Calu3 (cell line): Measurements from ENCODE around the gene ZNF844. TPM values are rescaled to one million over a fixed set of nuclear protein-coding genes. Genes with fewer than 3 reads are reported as not detected.

Source experiments
- BruUV-seq: library from RNA; stranded (reverse); fragments of 400-500 nt; replicated peaks from 2 replicates; lab custom pipeline; 2021; lab: Mats Ljungman, UMichigan
- CTCF ChIA-PET: fragments of 300-600 bp; sonication (Branson Sonifier 250); formaldehyde crosslinking; loops from one replicate; lab custom pipeline; 2022; ENCODE audit warnings: antibody characterized with exemption; lab: Charles Lee
- DNase-seq: peaks from one replicate; pipeline ENCODE4 v3.0.0; 2022
- H3K27ac Mint-ChIP-seq: one replicate; pipeline ENCODE4 v1.8.0; 2022; ENCODE audit warnings: mixed read lengths; ENCODE audit not compliant: unreplicated experiment
- H3K27me3 Mint-ChIP-seq: one replicate; pipeline ENCODE4 v1.8.0; 2022; ENCODE audit warnings: mixed read lengths; ENCODE audit not compliant: unreplicated experiment
- H3K36me3 Mint-ChIP-seq: one replicate; pipeline ENCODE4 v1.8.0; 2022; ENCODE audit warnings: mild to moderate bottlenecking, moderate library complexity, mixed read lengths; ENCODE audit not compliant: insufficient read depth, unreplicated experiment
- H3K4me1 Mint-ChIP-seq: one replicate; pipeline ENCODE4 v1.8.0; 2022; ENCODE audit warnings: mild to moderate bottlenecking, low read depth, mixed read lengths; ENCODE audit not compliant: unreplicated experiment
- H3K4me3 Mint-ChIP-seq: one replicate; pipeline ENCODE4 v1.8.0; 2022; ENCODE audit warnings: mild to moderate bottlenecking, low read depth, moderate library complexity, mixed read lengths; ENCODE audit not compliant: unreplicated experiment
- H3K9me3 Mint-ChIP-seq: one replicate; pipeline ENCODE4 v1.8.0; 2022; ENCODE audit warnings: low read depth, mixed read lengths; ENCODE audit not compliant: unreplicated experiment
- intact Hi-C: fragments of 100-400 bp; cut with micrococcal nuclease; formaldehyde crosslinking; loops from one replicate; pipeline ENCODE4 v1.10.0; 2022; ENCODE audit not compliant: unreplicated experiment
- total RNA-seq: library from RNA; stranded (reverse); gene quantifications from 2 replicates; pipeline ENCODE4 v1.2.3, GENCODE V29; 2022
- TF ChIP-seq, protein P1 (sequence below): fragments of 200-600 bp; IDR thresholded peaks from one replicate; pipeline ENCODE4 v1.8.0; 2022; ENCODE audit warnings: antibody characterized with exemption; ENCODE audit not compliant: unreplicated experiment

Gene ZNF844
- total RNA-seq, 1 experiment from 2014 or later: not detected

DNA sequence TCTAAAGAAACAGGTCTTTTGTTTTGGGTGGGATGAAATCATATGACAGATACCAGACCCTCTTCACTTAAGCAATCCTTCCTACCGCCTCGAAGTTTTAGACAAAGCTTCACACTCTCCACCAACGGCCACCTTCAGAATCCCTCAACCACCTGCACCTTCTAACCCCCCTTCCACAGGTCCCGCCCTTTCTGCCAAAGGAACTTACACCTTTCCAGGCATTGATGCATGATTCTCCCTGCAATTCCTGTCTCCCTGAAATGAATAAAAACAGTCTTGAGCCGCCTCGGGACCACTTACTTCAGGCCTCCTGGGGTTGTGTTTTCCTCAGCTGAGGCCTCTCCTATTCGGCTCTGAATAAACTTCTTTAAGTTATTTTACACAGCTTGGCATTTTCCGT, 29.9 kb upstream of the ZNF844 start:
- Mint-ChIP-seq H3K27me3 (no peaks in the 10 kb centered on the region), H3K36me3 (peaks cover 9% of the 10 kb centered on the region), H3K9me3 (no peaks in the 10 kb centered on the region), H3K27ac (no peak overlapping the region), H3K4me1 (no peaks in the 10 kb centered on the region), H3K4me3 (peak overlapping the region; percentile 76)
- BruUV-seq: TSS peak; percentile 78
- intact Hi-C loops: no loop called here
- no peak for DNase-seq
- CTCF ChIA-PET: interaction anchor here (0.6 to 1.5 kb wide), 4 partner anchors 18 to 467 kb away, joined by 3 to 4 read pairs (median 4); partner anchors contain the start of gene ZNF878
- TF ChIP-seq, protein P1, sequence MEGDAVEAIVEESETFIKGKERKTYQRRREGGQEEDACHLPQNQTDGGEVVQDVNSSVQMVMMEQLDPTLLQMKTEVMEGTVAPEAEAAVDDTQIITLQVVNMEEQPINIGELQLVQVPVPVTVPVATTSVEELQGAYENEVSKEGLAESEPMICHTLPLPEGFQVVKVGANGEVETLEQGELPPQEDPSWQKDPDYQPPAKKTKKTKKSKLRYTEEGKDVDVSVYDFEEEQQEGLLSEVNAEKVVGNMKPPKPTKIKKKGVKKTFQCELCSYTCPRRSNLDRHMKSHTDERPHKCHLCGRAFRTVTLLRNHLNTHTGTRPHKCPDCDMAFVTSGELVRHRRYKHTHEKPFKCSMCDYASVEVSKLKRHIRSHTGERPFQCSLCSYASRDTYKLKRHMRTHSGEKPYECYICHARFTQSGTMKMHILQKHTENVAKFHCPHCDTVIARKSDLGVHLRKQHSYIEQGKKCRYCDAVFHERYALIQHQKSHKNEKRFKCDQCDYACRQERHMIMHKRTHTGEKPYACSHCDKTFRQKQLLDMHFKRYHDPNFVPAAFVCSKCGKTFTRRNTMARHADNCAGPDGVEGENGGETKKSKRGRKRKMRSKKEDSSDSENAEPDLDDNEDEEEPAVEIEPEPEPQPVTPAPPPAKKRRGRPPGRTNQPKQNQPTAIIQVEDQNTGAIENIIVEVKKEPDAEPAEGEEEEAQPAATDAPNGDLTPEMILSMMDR: no peak

DNA sequence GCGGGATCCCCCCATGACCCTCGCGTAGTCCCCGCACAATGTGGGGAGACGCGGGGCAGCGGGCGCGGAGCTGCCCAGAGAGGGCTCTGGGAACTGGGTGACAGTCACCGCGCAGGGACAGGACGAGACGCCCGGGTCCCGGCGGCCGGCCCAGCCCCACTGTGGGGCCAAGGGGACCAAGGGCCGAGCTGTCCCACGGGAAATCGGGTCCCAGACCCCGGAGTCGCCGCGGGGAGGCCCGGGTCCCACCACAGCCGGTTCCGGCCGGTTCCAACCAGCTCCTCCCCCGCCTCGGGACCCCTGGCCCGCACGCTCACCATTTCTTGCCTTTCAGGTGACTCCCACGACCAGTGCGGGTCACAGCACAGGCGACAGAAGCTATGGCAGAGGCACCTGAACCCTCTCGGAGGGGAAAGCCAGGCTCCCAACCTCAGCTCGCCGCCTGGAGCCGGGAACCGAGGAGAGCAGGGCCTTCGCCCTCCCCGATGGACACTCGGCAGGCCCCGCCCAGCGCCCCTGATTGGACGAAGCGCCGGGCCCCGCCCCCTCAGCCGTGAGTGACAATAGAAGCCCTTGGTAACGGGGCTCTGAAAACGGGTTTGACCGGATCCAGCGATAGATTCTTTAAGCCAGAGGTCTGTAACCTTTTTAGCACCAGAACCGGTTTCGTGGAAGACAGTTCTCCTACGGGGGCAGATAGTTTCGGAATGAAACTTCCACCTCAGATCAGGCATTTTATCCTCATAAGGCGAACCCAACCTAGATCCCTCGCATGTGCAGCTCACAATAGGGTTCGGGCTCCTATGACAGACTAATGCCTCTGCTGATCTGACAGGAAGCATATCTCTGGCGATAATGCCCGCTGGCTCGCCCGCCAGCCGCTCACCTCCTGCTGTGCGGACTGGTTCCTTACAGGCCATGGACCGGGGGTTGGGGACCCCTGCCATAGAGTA, 29.0 kb upstream of the ZNF844 start, which contains the start of gene ZNF433:
Gene ZNF433 (minus strand): TSS at position 460 of the 953 bp plus-strand sequence. CDS start 140 bp downstream, at position 320.
- TF ChIP-seq, protein P1: no peak
- H3K27ac Mint-ChIP-seq: no peak within 1 kb of the TSS
- CTCF ChIA-PET: interaction anchor here (0.6 to 1.5 kb wide), 4 partner anchors 17 to 466 kb away, joined by 3 to 4 read pairs (median 4); partner anchors contain the start of gene ZNF878
- H3K4me3 Mint-ChIP-seq: peak within 1 kb of the TSS; percentile 76
- no peaks in the 10 kb centered on the region for H3K4me1 Mint-ChIP-seq
- peaks cover 9% of the 10 kb centered on the region for H3K36me3 Mint-ChIP-seq
- no peaks in the 10 kb centered on the region for H3K27me3 Mint-ChIP-seq
- no TSS peak for BruUV-seq
- peak; percentile 94 for DNase-seq
- intact Hi-C loops: no loop called here
- no peaks in the 10 kb centered on the region for H3K9me3 Mint-ChIP-seq

DNA sequence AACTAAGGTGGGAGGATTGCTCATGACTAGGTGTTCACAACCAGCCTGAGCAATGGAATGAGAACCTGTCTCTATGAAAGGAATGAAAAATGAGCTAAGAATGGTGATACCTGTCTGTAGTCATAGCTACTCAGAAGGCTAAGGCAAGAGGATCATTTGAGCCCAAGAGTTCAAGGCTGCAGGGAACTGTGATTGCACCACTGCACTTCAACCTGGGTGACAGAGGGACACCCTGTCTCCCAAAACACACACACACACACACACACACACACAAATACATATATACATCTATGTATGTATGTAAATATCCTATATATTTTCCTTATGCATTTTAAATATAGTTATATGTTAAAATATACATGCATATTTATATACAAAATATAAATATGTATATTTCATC, 21.6 kb upstream of the ZNF844 start:
- Mint-ChIP-seq H3K27me3 (no peaks in the 10 kb centered on the region), H3K4me1 (no peaks in the 10 kb centered on the region), H3K36me3 (no peaks in the 10 kb centered on the region), H3K4me3 (no peak overlapping the region), H3K27ac (no peak overlapping the region), H3K9me3 (peaks cover 3% of the 10 kb centered on the region)
- BruUV-seq: no TSS peak
- CTCF ChIA-PET: interaction anchor here (0.5 kb wide), 1 partner anchor 40 kb away, joined by 5 read pairs; no protein-coding TSS in a partner anchor
- intact Hi-C loops: no loop called here
- no peak for DNase-seq
- TF ChIP-seq, protein P1: no peak

DNA sequence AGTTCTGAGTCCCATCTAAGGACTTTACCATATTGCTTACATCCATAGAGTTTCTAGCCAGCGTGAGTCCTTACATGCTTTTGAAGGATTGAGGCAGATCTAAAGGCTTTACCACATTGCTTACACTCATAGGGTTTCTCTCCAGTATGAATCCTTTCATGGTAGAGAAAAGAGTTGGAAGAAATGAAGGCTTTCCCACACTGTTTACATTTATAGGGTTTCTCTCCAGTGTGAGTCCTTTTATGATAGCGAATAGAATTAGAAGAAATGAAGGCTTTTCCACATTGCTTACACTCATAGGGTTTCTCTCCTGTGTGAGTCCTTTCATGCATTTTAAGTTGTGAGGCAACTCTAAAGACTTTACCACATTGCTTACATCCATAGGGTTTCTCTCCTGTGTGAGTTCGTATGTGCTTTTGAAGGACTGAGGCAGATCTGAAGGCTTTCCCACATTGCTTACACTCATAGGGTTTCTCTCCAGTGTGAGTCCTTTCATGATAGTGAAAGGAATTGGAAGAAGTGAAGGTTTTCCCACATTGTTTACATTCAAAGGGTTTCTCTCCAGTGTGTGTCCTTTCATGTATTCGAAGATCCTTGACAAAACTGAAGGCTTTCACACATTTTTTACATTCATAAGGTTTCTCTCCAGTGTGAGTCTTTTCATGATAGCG, 20.6 kb upstream of the ZNF844 start:
- H3K27me3 Mint-ChIP-seq: no peaks in the 10 kb centered on the region

More for the DNA sequence above, 20.6 kb upstream of the ZNF844 start:
- Mint-ChIP-seq H3K4me3 (no peak overlapping the region), H3K36me3 (no peaks in the 10 kb centered on the region), H3K27ac (no peak overlapping the region), H3K9me3 (peaks cover 3% of the 10 kb centered on the region), H3K4me1 (no peaks in the 10 kb centered on the region)
- no peak for DNase-seq
- CTCF ChIA-PET: no interaction called here
- BruUV-seq: no TSS peak
- intact Hi-C loops: no loop called here
- TF ChIP-seq, protein P1: no peak
